Panc1 (cell line): ENCODE results near the gene FGGY. TPM values are rescaled to one million over a fixed set of nuclear protein-coding genes. Genes with fewer than 3 reads are reported as not detected.
"Not testable (repeated sequence)": the region's sequence is repeated elsewhere in the genome, so short reads cannot be mapped to it uniquely, and the experiment has no call there.

Experiments used
- ATAC-seq: fragments of 200-7000 bp; cut with Tn5 transposase; 2 replicates; pipeline ENCODE4 v1.9.1; 2020; ENCODE audit warnings: mild to moderate bottlenecking, moderate library complexity
- BruUV-seq: library from RNA; stranded (reverse); fragments of 400-500 nt; replicated peaks from 2 replicates; lab custom pipeline; 2021; lab: Mats Ljungman, UMichigan
- CTCF ChIA-PET: fragments of 300-600 bp; sonication (Branson Sonifier 250); formaldehyde crosslinking; loops from one replicate; lab custom pipeline; 2022; ENCODE audit warnings: antibody characterized with exemption; lab: Charles Lee
- POLR2A ChIA-PET: fragments of 300-600 bp; sonication (Branson Sonifier 250); formaldehyde crosslinking; loops from one replicate; lab custom pipeline; 2022; ENCODE audit warnings: antibody characterized with exemption; lab: Charles Lee
- DNase-seq: peaks from one replicate; pipeline ENCODE4 v3.0.0-alpha.2; 2010; ENCODE audit warnings: low read depth, low spot score
- H3K27ac ChIP-seq: 2 replicates; pipeline ENCODE4 v1.5.1; 2011; ENCODE audit warnings: mild to moderate bottlenecking, low read length, inconsistent platforms
- H3K27me3 ChIP-seq: fragments of 200-500 bp; sonication (Bioruptor generic); 2 replicates; pipeline ENCODE4 v1.6.0; 2014; ENCODE audit warnings: low read length, inconsistent platforms; ENCODE audit not compliant: control insufficient read depth, insufficient read depth
- H3K36me3 ChIP-seq: fragments of 200-500 bp; sonication (Bioruptor generic); 2 replicates; pipeline ENCODE4 v1.5.1; 2014; ENCODE audit warnings: inconsistent platforms, mild to moderate bottlenecking, low read length, moderate library complexity; ENCODE audit not compliant: control insufficient read depth, insufficient read depth
- H3K4me1 ChIP-seq: 2 replicates; pipeline ENCODE4 v1.5.1; 2011; ENCODE audit warnings: inconsistent platforms, mild to moderate bottlenecking, low read length, moderate library complexity; ENCODE audit not compliant: control insufficient read depth, insufficient read depth
- H3K4me3 ChIP-seq, 2 experiments: 2 replicates each; pipeline ENCODE4 v1.5.1; 2011 to 2012; ENCODE audit warnings: low read depth in 2 of 2, low read length in 2 of 2, mild to moderate bottlenecking in 2 of 2, inconsistent platforms in 1 of 2, moderate library complexity in 1 of 2
- H3K9me3 ChIP-seq: fragments of 200-500 bp; sonication (Bioruptor generic); 2 replicates; pipeline ENCODE4 v1.5.1; 2014; ENCODE audit warnings: low read depth, mild to moderate bottlenecking, inconsistent platforms, low read length, moderate library complexity; ENCODE audit not compliant: control insufficient read depth, insufficient read depth
- CTCF ChIP-seq: fragments of 450-650 bp; IDR thresholded peaks from 2 replicates; pipeline ENCODE4 v1.5.1; 2017; ENCODE audit warnings: mild to moderate bottlenecking
- POLR2AphosphoS5 ChIP-seq: IDR thresholded peaks from 2 replicates; pipeline ENCODE4 v1.6.1; 2012; ENCODE audit warnings: mild to moderate bottlenecking, low read depth, low read length, moderate library complexity
- REST ChIP-seq, 2 experiments: IDR thresholded peaks; 2 replicates each; pipeline ENCODE4 v1.6.1; 2011 to 2012; ENCODE audit warnings: low read depth in 2 of 2, control low read depth in 1 of 2, low read length in 1 of 2, mild to moderate bottlenecking in 1 of 2, moderate library complexity in 1 of 2; ENCODE audit not compliant: insufficient read depth in 1 of 2
- SIN3A ChIP-seq: IDR thresholded peaks from 2 replicates; pipeline ENCODE4 v1.6.1; 2012; ENCODE audit warnings: low read depth, mild to moderate bottlenecking, low read length, moderate library complexity, borderline replicate concordance; ENCODE audit not compliant: insufficient read depth
- TCF7L2 ChIP-seq: IDR thresholded peaks from 2 replicates; pipeline ENCODE4 v1.6.1; 2011; ENCODE audit warnings: mild to moderate bottlenecking, low read depth, low read length, inconsistent platforms
- in situ Hi-C: cut with HindIII; loops from 2 replicates; pipeline ENCODE4 v1.10.0; 2016; ENCODE audit warnings: low sequenced_read_pairs, low pct_unique_long_range_greater_than_20kb
- intact Hi-C: fragments of 100-400 bp; cut with micrococcal nuclease; formaldehyde crosslinking; loops from one replicate; pipeline ENCODE4 v1.10.0; 2022; ENCODE audit not compliant: unreplicated experiment
- total RNA-seq: library from RNA; stranded (reverse); gene quantifications from one replicate; pipeline ENCODE4 v1.2.1, GENCODE V29; 2021; ENCODE audit not compliant: unreplicated experiment

FGGY gene
- total RNA-seq, 1 experiment from 2014 or later = 15.5 TPM

- H3K9me3 ChIP-seq, in situ Hi-C loops, BruUV-seq, POLR2A ChIA-PET, H3K27me3 ChIP-seq, H3K27ac ChIP-seq, intact Hi-C loops, CTCF ChIA-PET, ATAC-seq, H3K4me1 ChIP-seq, H3K36me3 ChIP-seq, DNase-seq, H3K4me3 ChIP-seq: not testable (repeated sequence)
These were observed 313.6 kb downstream of the FGGY start for GRCh38 chr1:59610499-59610898.

GRCh38 chr1:59617434-59617833 lies 320.5 kb downstream of the FGGY start:
- ChIA-PET POLR2A (no interaction called here), CTCF (no interaction called here)
- no peaks in the 10 kb centered on the region for H3K9me3 ChIP-seq
- in situ Hi-C loops (no loop called here), intact Hi-C loops (no loop called here)
- DNase-seq (no peak), ATAC-seq (no peak)
- BruUV-seq = no TSS peak
- H3K4me1 ChIP-seq = no peaks in the 10 kb centered on the region
- TF ChIP-seq CTCF (no peak), TCF7L2 (no peak), SIN3A (no peak), POLR2AphosphoS5 (no peak), REST (IDR thresholded peaks at IDR 0.05; ENCODE audit: insufficient read depth in 1 of 2, low read depth in 2 of 2, low read length in 1 of 2) (no peak)
- H3K4me3 ChIP-seq = no peak overlapping the region
- no peak overlapping the region for H3K27ac ChIP-seq
- H3K27me3 ChIP-seq = no peaks in the 10 kb centered on the region
- H3K36me3 ChIP-seq = no peaks in the 10 kb centered on the region

- Histone ChIP-seq H3K9me3 (no peaks in the 10 kb centered on the region), H3K27me3 (no peaks in the 10 kb centered on the region), H3K4me1 (no peaks in the 10 kb centered on the region), H3K27ac (no peak overlapping the region), H3K36me3 (no peaks in the 10 kb centered on the region), H3K4me3 (no peak overlapping the region)
- ChIA-PET CTCF (no interaction called here), POLR2A (no interaction called here)
- intact Hi-C loops = no loop called here
- no TSS peak for BruUV-seq
- DNase-seq (no peak), ATAC-seq (no peak)
- TF ChIP-seq CTCF (no peak), POLR2AphosphoS5 (no peak), SIN3A (no peak), TCF7L2 (no peak), REST (IDR thresholded peaks at IDR 0.05; ENCODE audit: insufficient read depth in 1 of 2, low read depth in 2 of 2, low read length in 1 of 2) (no peak)
- in situ Hi-C loops = no loop called here
These were observed 322.7 kb downstream of the FGGY start for GRCh38 chr1:59619557-59619956.
